ENCODE data around the gene NFU1.

NFU1 gene

GRCh38 chr2:69386789-69387734 lies 50.2 kb downstream of the NFU1 start, which contains the start of gene GFPT1:
TSS of gene GFPT1 (minus strand) at chr2:69387227. CDS start at chr2:69387071, 156 bp downstream.
- Histone ChIP-seq H3K4me1 (ENCODE audit: insufficient read depth, low read length) (peaks cover 11% of the 10 kb centered on the region), H3K9ac (ENCODE audit: low read depth, low read length) (peak within 1 kb of the TSS; percentile 83), H3K9me3 (ENCODE audit: insufficient read depth, low read depth, low read length) (no peaks in the 10 kb centered on the region), H3K27me3 (ENCODE audit: insufficient read depth, low read length) (no peaks in the 10 kb centered on the region), H3K27ac (ENCODE audit: low read length) (no peak within 1 kb of the TSS), H3K36me3 (ENCODE audit: insufficient read depth, low read depth, low read length) (no peaks in the 10 kb centered on the region), H3K4me3 (ENCODE audit: low read length) (peak within 1 kb of the TSS; percentile 76)

- Histone ChIP-seq H3K4me1 (ENCODE audit: insufficient read depth, low read length) (peaks cover 11% of the 10 kb centered on the region), H3K9me3 (ENCODE audit: insufficient read depth, low read depth, low read length) (no peaks in the 10 kb centered on the region), H3K9ac (ENCODE audit: low read depth, low read length) (peak overlapping the region; percentile 70), H3K4me3 (ENCODE audit: low read length) (peak overlapping the region; percentile 76), H3K27me3 (ENCODE audit: insufficient read depth, low read length) (no peaks in the 10 kb centered on the region), H3K36me3 (ENCODE audit: insufficient read depth, low read depth, low read length) (no peaks in the 10 kb centered on the region), H3K27ac (ENCODE audit: low read length) (no peak overlapping the region)
These were observed 50.9 kb downstream of the NFU1 start for GRCh38 chr2:69386360-69386759.

GRCh38 chr2:69385443-69386151 lies 51.6 kb downstream of the NFU1 start:
- Histone ChIP-seq H3K9ac (ENCODE audit: low read depth, low read length) (peak overlapping the region; percentile 70; the same call in 1 of the 2 replicates), H3K4me1 (ENCODE audit: insufficient read depth, low read length) (peaks cover 11% of the 10 kb centered on the region), H3K27me3 (ENCODE audit: insufficient read depth, low read length) (no peaks in the 10 kb centered on the region), H3K27ac (ENCODE audit: low read length) (no peak overlapping the region), H3K9me3 (ENCODE audit: insufficient read depth, low read depth, low read length) (no peaks in the 10 kb centered on the region), H3K36me3 (ENCODE audit: insufficient read depth, low read depth, low read length) (no peaks in the 10 kb centered on the region), H3K4me3 (ENCODE audit: low read length) (peak overlapping the region; percentile 76)

GRCh38 chr2:69384618-69385081 lies 52.6 kb downstream of the NFU1 start:
- Histone ChIP-seq H3K36me3 (ENCODE audit: insufficient read depth, low read depth, low read length) (no peaks in the 10 kb centered on the region), H3K27ac (ENCODE audit: low read length) (no peak overlapping the region), H3K27me3 (ENCODE audit: insufficient read depth, low read length) (no peaks in the 10 kb centered on the region), H3K4me3 (ENCODE audit: low read length) (no peak overlapping the region), H3K4me1 (ENCODE audit: insufficient read depth, low read length) (peaks cover 11% of the 10 kb centered on the region), H3K9ac (ENCODE audit: low read depth, low read length) (no peak overlapping the region), H3K9me3 (ENCODE audit: insufficient read depth, low read depth, low read length) (no peaks in the 10 kb centered on the region)

GRCh38 chr2:69383176-69383812 lies 53.9 kb downstream of the NFU1 start:
- H3K4me3 ChIP-seq (ENCODE audit: low read length): no peak overlapping the region
- no peaks in the 10 kb centered on the region for H3K27me3 ChIP-seq (ENCODE audit: insufficient read depth, low read length)
- H3K9ac ChIP-seq (ENCODE audit: low read depth, low read length): no peak overlapping the region
- H3K9me3 ChIP-seq (ENCODE audit: insufficient read depth, low read depth, low read length): no peaks in the 10 kb centered on the region
- H3K4me1 ChIP-seq (ENCODE audit: insufficient read depth, low read length): peaks cover 11% of the 10 kb centered on the region
- no peak overlapping the region for H3K27ac ChIP-seq (ENCODE audit: low read length)
- no peaks in the 10 kb centered on the region for H3K36me3 ChIP-seq (ENCODE audit: insufficient read depth, low read depth, low read length)

GRCh38 chr2:69382547-69382946 lies 54.7 kb downstream of the NFU1 start:
- Histone ChIP-seq H3K4me1 (ENCODE audit: insufficient read depth, low read length) (peaks cover 11% of the 10 kb centered on the region), H3K9ac (ENCODE audit: low read depth, low read length) (no peak overlapping the region), H3K4me3 (ENCODE audit: low read length) (no peak overlapping the region), H3K27me3 (ENCODE audit: insufficient read depth, low read length) (no peaks in the 10 kb centered on the region), H3K36me3 (ENCODE audit: insufficient read depth, low read depth, low read length) (no peaks in the 10 kb centered on the region), H3K27ac (ENCODE audit: low read length) (no peak overlapping the region), H3K9me3 (ENCODE audit: insufficient read depth, low read depth, low read length) (no peaks in the 10 kb centered on the region)

- H3K27ac ChIP-seq (ENCODE audit: low read length): no peak overlapping the region
- no peak overlapping the region for H3K9ac ChIP-seq (ENCODE audit: low read depth, low read length)
- no peaks in the 10 kb centered on the region for H3K27me3 ChIP-seq (ENCODE audit: insufficient read depth, low read length)
- no peaks in the 10 kb centered on the region for H3K36me3 ChIP-seq (ENCODE audit: insufficient read depth, low read depth, low read length)
- H3K9me3 ChIP-seq (ENCODE audit: insufficient read depth, low read depth, low read length): no peaks in the 10 kb centered on the region
- peaks cover 11% of the 10 kb centered on the region for H3K4me1 ChIP-seq (ENCODE audit: insufficient read depth, low read length)
- no peak overlapping the region for H3K4me3 ChIP-seq (ENCODE audit: low read length)
These were observed 55.9 kb downstream of the NFU1 start for GRCh38 chr2:69381337-69381737.

GRCh38 chr2:69380072-69380917 lies 56.9 kb downstream of the NFU1 start:
- no peak overlapping the region for H3K4me3 ChIP-seq (ENCODE audit: low read length)
- no peaks in the 10 kb centered on the region for H3K9me3 ChIP-seq (ENCODE audit: insufficient read depth, low read depth, low read length)
- H3K36me3 ChIP-seq (ENCODE audit: insufficient read depth, low read depth, low read length): no peaks in the 10 kb centered on the region
- H3K27ac ChIP-seq (ENCODE audit: low read length): no peak overlapping the region
- no peak overlapping the region for H3K9ac ChIP-seq (ENCODE audit: low read depth, low read length)
- H3K27me3 ChIP-seq (ENCODE audit: insufficient read depth, low read length): no peaks in the 10 kb centered on the region
- 0 out of 2 replicates have a peak, but pooled peaks cover 5% of the 10 kb centered on the region for H3K4me1 ChIP-seq (ENCODE audit: insufficient read depth, low read length)

GRCh38 chr2:69376403-69376802 lies 60.8 kb downstream of the NFU1 start:
- no peaks in the 10 kb centered on the region for H3K27me3 ChIP-seq (ENCODE audit: insufficient read depth, low read length)
- no peaks in the 10 kb centered on the region for H3K4me1 ChIP-seq (ENCODE audit: insufficient read depth, low read length)
- H3K9ac ChIP-seq (ENCODE audit: low read depth, low read length): no peak overlapping the region
- no peaks in the 10 kb centered on the region for H3K9me3 ChIP-seq (ENCODE audit: insufficient read depth, low read depth, low read length)
- H3K27ac ChIP-seq (ENCODE audit: low read length): no peak overlapping the region
- H3K4me3 ChIP-seq (ENCODE audit: low read length): no peak overlapping the region
- peaks cover 18% of the 10 kb centered on the region for H3K36me3 ChIP-seq (ENCODE audit: insufficient read depth, low read depth, low read length)

GRCh38 chr2:69375494-69376353 lies 61.5 kb downstream of the NFU1 start:
- Histone ChIP-seq H3K9me3 (ENCODE audit: insufficient read depth, low read depth, low read length) (no peaks in the 10 kb centered on the region), H3K27ac (ENCODE audit: low read length) (no peak overlapping the region), H3K4me1 (ENCODE audit: insufficient read depth, low read length) (no peaks in the 10 kb centered on the region), H3K36me3 (ENCODE audit: insufficient read depth, low read depth, low read length) (peaks cover 19% of the 10 kb centered on the region), H3K4me3 (ENCODE audit: low read length) (no peak overlapping the region), H3K27me3 (ENCODE audit: insufficient read depth, low read length) (no peaks in the 10 kb centered on the region), H3K9ac (ENCODE audit: low read depth, low read length) (no peak overlapping the region)

Measured in iPS-20b (cell line).